Parathyroid adenoma (tissue), 2 donors: ENCODE data around the gene PHTF2.

Source experiments
- H2AFZ ChIP-seq: fragments of 300-600 bp; sonication (generic); one replicate; pipeline ENCODE4 v1.7.0; 2017; ENCODE audit warnings: antibody characterized with exemption, mild to moderate bottlenecking
- H3K27ac ChIP-seq: fragments of 300-600 bp; sonication (generic); one replicate; pipeline ENCODE4 v1.7.0; 2017
- H3K27me3 ChIP-seq: fragments of 300-600 bp; sonication (generic); one replicate; pipeline ENCODE4 v1.7.0; 2017; ENCODE audit warnings: low read length; ENCODE audit not compliant: control insufficient read depth, insufficient read depth
- H3K36me3 ChIP-seq: fragments of 300-600 bp; sonication (generic); one replicate; pipeline ENCODE4 v1.7.0; 2017; ENCODE audit warnings: low read length; ENCODE audit not compliant: control insufficient read depth, insufficient read depth
- H3K4me1 ChIP-seq: fragments of 300-600 bp; sonication (generic); one replicate; pipeline ENCODE4 v1.7.0; 2017; ENCODE audit warnings: control low read depth
- H3K4me2 ChIP-seq: fragments of 300-600 bp; sonication (generic); one replicate; pipeline ENCODE4 v1.7.0; 2017; ENCODE audit warnings: low read length
- H3K4me3 ChIP-seq: fragments of 300-600 bp; sonication (generic); one replicate; pipeline ENCODE4 v1.7.0; 2017; ENCODE audit warnings: low read depth, low read length
- H3K79me2 ChIP-seq: fragments of 300-600 bp; sonication (generic); one replicate; pipeline ENCODE4 v1.7.0; 2017; ENCODE audit warnings: control low read depth
- H3K9ac ChIP-seq: fragments of 300-600 bp; sonication (generic); one replicate; pipeline ENCODE4 v1.7.0; 2017; ENCODE audit warnings: mild to moderate bottlenecking
- H3K9me3 ChIP-seq: fragments of 300-600 bp; sonication (generic); one replicate; pipeline ENCODE4 v1.7.0; 2017; ENCODE audit warnings: low read length; ENCODE audit not compliant: control insufficient read depth
- TF ChIP-seq, protein P1 (sequence below): fragments of 300-600 bp; sonication (generic); IDR thresholded peaks from one replicate; pipeline ENCODE4 v1.7.0; 2017; ENCODE audit warnings: antibody characterized with exemption, mild to moderate bottlenecking
- donor health status: primary hyperparathyroidism.

The PHTF2 gene

DNA sequence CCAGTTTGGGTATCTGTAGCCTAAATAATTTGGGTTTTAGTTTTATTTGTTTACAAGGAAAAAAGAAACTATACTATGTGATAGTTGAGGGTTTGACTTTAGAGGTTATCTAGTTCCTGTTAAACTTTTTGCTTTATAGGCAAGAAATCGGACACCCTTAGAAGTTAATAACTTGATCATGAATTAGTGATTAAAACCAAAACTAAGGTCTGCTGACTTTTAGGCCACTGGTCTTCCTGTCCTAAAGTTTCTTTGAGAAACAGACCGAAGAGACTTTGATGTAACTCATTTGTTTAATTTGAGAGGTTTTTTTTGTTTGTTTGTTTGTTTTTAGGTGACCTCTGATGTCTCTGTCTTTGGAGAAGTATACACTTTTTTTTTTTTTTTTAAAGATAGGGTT, 59.7 kb downstream of the PHTF2 start:
- TF ChIP-seq, protein P1, sequence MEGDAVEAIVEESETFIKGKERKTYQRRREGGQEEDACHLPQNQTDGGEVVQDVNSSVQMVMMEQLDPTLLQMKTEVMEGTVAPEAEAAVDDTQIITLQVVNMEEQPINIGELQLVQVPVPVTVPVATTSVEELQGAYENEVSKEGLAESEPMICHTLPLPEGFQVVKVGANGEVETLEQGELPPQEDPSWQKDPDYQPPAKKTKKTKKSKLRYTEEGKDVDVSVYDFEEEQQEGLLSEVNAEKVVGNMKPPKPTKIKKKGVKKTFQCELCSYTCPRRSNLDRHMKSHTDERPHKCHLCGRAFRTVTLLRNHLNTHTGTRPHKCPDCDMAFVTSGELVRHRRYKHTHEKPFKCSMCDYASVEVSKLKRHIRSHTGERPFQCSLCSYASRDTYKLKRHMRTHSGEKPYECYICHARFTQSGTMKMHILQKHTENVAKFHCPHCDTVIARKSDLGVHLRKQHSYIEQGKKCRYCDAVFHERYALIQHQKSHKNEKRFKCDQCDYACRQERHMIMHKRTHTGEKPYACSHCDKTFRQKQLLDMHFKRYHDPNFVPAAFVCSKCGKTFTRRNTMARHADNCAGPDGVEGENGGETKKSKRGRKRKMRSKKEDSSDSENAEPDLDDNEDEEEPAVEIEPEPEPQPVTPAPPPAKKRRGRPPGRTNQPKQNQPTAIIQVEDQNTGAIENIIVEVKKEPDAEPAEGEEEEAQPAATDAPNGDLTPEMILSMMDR: no peak
- Histone ChIP-seq H3K9me3 (no peaks in the 10 kb centered on the region), H3K4me1 (no peaks in the 10 kb centered on the region), H3K9ac (no peak overlapping the region), H3K4me3 (no peak overlapping the region), H2AFZ (no peak overlapping the region), H3K36me3 (no peaks in the 10 kb centered on the region), H3K27ac (no peak overlapping the region), H3K27me3 (no peaks in the 10 kb centered on the region), H3K4me2 (no peak overlapping the region), H3K79me2 (peaks cover 12% of the 10 kb centered on the region)

DNA sequence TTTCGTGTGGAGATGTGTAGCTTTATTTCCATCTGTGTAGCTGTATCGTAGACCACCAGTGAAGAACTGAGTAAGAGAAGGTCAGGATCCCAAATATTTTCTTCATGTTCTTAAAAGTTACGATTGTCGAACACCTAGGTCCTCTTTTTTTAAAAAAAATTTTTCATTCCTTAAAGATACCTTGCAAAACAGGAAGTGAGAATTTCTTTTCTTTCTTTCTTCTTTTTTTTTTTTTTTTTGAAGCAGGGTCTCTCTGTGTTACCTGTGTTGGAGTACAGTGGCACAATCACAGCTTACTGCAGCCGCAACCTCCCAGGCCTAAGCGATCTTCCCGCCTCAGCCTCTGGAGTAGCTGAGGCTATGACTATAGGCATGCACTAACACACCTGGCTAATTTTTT, 60.8 kb downstream of the PHTF2 start:
- TF ChIP-seq, protein P1: no peak
- Histone ChIP-seq H3K9me3 (no peaks in the 10 kb centered on the region), H3K9ac (no peak overlapping the region), H3K36me3 (no peaks in the 10 kb centered on the region), H3K27ac (no peak overlapping the region), H3K4me2 (no peak overlapping the region), H3K27me3 (no peaks in the 10 kb centered on the region), H2AFZ (no peak overlapping the region), H3K4me3 (no peak overlapping the region), H3K4me1 (no peaks in the 10 kb centered on the region), H3K79me2 (peaks cover 9% of the 10 kb centered on the region)

- no peaks in the 10 kb centered on the region for H3K27me3 ChIP-seq
- TF ChIP-seq, protein P1: no peak
- H2AFZ ChIP-seq: no peak overlapping the region
- no peaks in the 10 kb centered on the region for H3K36me3 ChIP-seq
- H3K27ac ChIP-seq: no peak overlapping the region
- no peak overlapping the region for H3K9ac ChIP-seq
- H3K4me3 ChIP-seq: no peak overlapping the region
- H3K4me1 ChIP-seq: no peaks in the 10 kb centered on the region
- H3K4me2 ChIP-seq: no peak overlapping the region
- H3K9me3 ChIP-seq: no peaks in the 10 kb centered on the region
- H3K79me2 ChIP-seq: peaks cover 11% of the 10 kb centered on the region
These were observed 64.1 kb downstream of the PHTF2 start for GRCh38 chr7:77862691-77863090.

DNA sequence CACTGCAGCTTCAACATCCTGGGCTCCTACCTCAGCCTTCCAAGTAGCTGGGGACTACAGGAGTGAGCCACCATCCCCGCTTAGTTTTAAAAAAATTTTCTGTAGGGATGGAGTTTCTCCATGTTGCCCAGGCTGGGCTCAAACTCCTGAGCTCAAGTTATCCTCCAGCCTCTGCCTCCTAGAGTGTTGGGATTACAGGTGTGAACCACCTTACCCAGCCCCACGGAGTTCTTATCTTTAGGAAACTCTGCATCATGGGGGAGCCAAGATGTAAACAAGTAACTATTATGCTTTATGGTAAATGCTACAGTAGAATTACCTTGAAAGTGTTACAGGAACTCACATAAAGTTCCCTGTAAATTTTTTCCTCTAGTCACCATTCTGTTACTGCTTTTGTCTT, 65.3 kb downstream of the PHTF2 start:
- TF ChIP-seq, protein P1: no peak
- Histone ChIP-seq H3K27me3 (no peaks in the 10 kb centered on the region), H3K9me3 (no peaks in the 10 kb centered on the region), H2AFZ (no peak overlapping the region), H3K36me3 (no peaks in the 10 kb centered on the region), H3K9ac (no peak overlapping the region), H3K4me2 (no peak overlapping the region), H3K4me3 (no peak overlapping the region), H3K4me1 (no peaks in the 10 kb centered on the region), H3K27ac (no peak overlapping the region), H3K79me2 (peaks cover 14% of the 10 kb centered on the region)

DNA sequence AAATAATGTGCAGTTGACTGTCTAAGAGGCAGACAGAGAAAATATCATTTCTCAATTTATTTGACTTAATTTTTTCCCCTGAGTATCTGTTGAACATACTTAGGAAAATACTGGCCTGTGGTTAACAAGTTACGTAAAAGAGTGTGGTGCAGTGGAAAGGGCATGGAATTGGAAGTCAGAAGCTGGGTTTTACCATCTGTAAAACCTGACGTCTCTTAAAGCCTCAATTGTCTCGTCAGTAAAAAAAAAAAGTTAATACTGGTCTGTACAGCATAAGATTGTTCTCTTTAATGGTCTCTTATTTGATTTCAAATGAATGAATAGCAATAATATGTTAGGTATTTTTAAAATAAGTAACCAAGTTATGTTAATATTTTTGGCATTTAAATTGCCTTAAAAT, 67.8 kb downstream of the PHTF2 start:
- TF ChIP-seq, protein P1: no peak

More for the DNA sequence above, 67.8 kb downstream of the PHTF2 start:
- peaks cover 30% of the 10 kb centered on the region for H3K79me2 ChIP-seq
- no peak overlapping the region for H2AFZ ChIP-seq
- H3K27me3 ChIP-seq: no peaks in the 10 kb centered on the region
- H3K9me3 ChIP-seq: no peaks in the 10 kb centered on the region
- no peaks in the 10 kb centered on the region for H3K36me3 ChIP-seq
- H3K9ac ChIP-seq: no peak overlapping the region
- H3K4me3 ChIP-seq: no peak overlapping the region
- H3K4me1 ChIP-seq: no peaks in the 10 kb centered on the region
- H3K4me2 ChIP-seq: no peak overlapping the region
- no peak overlapping the region for H3K27ac ChIP-seq
